ENCODE measurements around the gene CKAP5.

CKAP5 gene

DNA sequence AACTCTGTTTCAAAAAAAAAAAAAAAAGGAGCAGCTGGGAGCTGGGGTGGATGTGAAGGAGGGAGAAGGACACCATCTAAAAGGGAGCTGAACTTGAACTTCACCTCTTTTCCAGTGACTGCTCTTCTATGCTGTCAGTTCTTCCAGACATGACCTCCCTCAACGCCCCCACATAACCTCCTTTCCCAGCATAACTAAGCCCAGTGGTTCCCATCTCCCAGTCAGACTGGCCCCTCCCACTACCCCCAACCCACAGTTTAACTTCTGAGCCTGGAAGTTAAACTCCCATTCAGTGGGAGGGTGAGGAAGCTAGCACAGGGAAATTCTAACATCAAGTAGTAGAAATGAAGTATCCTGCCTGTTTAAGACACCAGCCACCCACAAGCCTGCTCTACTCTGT, 147.5 kb downstream of the CKAP5 start:
- no peak for DNase-seq (ENCODE audit: low read depth)

DNA sequence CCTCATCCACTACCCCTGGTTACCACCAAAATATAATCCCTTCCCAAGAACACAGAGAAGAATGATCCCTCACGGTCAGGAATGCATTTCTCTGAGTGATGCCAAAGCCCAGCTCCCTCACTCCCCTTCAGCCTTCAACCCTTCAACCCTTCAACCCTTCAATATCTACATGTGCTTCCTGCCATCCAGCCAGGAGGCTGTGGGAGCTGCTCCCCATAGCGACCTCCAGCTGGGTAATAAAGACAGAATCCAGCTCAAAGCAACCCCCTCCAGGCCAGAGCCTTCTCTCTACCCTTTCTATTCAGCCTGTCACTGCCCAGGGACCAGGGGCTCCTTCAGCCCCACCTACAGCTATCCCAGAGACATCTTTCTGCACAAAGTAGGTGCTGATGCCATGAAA, 148.4 kb downstream of the CKAP5 start:
- DNase-seq (ENCODE audit: low read depth), result no peak

DNA sequence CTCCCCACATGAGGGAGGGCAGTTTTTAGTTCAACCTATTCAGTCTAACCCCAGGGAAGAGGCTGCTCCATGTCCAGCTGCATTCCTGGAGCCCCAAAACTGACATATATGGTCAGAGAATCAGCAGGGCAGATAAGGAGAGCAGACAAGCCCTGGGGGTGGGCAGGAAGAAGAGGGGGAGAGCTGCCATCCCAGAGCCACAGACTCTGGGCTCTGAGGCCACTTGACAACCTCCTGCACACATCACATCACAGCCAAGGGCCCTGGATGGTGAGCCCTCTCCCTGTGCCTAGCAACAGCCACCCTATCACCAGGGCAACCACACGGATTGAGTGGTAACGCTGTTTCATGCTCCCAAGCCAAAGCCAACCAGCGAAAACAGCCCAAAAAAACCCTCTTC, 148.8 kb downstream of the CKAP5 start:
- DNase-seq (ENCODE audit: low read depth), result no peak

DNA sequence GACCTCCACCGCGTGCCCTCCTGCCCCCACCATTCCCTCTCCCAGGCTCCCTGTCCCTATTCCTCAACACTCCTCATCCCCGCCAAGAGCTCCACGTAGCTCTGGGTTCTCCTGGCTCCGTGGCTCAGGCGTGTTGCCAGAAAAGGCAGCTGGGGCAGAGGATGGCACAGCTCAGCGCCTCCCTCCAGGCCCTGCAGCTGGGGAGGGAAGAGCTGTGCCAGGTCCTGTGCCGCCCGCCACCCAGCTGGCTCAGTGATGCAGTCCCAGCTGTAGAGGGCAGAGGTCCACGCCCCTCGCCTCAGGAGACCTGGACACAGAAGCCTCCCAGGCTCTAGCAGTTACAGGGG, 149.9 kb downstream of the CKAP5 start:
- no peak for DNase-seq (ENCODE audit: low read depth)

DNA sequence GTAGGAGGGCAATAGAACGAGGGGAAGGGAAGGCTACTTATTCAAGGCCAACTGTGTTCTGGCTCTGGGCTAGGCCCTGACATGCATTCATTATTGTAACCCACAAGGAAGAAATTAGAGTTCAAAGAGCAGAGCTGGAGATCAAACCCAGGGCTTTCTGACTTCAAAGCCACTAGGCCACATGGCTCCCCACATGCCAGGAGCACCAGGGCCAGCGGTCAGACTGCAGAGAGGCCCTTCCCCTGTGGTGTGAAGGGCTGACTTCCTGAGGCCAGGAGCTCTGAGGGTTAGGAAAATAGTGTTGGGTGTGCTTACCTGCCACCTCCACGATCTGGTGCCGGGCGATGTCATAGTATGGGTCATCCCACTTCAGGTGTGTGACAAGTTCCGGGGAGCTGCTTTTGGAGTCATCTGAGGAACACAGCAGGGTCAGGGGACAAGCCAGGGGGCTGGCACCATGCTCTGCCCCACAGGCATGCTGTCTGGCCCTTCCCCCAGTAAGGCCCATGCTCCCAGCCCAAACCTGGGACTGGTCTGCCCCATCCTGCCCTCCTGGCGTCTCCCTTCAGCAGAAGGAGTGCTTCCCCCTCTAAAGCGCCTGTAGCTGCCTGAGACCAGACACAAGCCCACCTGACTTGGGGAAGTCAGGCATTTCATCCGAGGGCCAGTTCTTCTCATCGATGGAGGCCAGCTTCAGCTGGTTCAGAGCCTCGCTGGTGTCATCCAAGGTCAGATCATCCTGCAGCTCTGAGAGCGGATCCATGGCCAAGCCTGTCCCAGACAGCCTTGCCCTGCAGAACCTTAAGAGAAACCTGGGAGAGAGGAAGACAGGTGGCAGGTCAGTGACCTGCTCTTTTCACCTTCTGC, 150.5 kb downstream of the CKAP5 start:
- no peak for DNase-seq (ENCODE audit: low read depth)

DNA sequence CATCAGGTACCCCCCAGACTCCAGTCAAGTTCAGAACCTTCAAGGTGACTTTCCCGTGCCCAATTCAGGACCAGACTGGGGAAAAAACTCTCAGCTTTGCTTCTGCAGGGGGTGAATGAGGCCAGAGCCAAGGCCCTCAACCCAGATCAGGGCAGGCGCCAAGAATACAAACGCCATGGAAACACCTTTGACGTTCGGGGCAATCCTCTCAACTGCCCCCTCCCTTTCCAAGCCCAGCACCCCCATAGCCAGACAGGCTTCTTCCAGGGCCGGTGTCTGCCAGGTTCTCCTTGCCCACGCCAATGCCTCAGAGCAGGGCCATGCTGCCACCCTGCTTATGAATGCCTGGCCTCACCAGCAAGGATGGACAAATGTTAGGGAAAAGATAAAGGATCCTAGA, 151.5 kb downstream of the CKAP5 start:
- no peak for DNase-seq (ENCODE audit: low read depth)

DNA sequence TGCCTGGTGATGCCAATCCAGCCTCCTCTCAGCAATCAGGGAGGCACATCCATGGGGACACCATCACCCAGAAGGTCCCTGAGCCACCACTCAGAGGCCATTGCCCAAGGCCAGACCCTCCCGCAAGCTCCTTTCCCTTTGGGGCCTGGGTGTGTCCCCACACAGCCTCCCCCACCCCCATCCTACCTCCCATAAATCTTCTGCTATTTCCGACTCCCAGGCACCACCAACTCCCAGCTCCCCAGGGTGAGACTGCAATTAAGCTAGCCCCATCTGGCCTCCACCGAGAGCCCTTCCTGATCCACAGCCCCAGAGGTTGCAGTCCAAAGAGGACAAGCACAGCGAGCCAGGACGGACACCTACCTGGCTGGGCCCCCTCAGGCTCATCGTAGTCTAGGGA, 152.0 kb downstream of the CKAP5 start:
- DNase-seq (ENCODE audit: low read depth), result no peak

DNA sequence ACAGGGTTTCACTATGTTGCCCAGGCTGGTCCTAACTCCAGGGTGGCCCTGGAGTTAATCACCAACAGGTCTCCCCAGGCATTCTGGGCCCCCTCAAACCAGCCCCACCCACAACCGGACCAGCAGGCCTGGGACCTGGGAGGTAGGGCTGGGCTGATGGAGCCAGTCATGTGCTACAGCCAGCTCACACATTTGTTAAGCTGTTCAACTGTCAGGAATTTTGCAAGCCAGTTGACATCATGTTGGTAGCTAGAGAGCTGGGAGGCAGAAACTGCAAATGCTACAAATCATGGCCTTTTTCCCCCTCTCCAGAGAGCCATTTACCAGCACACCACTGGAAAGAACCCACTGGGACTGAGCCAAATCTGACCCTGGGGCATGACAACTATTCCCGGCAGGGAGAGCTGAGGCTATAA, 152.5 kb downstream of the CKAP5 start:
- peak; percentile 21 for DNase-seq (ENCODE audit: low read depth)
